Effector CD8-positive, alpha-beta T cell (primary cell): ENCODE measurements around the gene CATSPERE.
"Not testable (repeated sequence)": the region's sequence is repeated elsewhere in the genome, so short reads cannot be mapped to it uniquely, and the experiment has no call there.

Experiments used
- DNase-seq: peaks from one replicate; lab custom pipeline; 2025; lab: John Stamatoyannopoulos, UW

Gene CATSPERE

GRCh38 chr1:244636488-244637259 lies 175.6 kb downstream of the CATSPERE start:
- DNase-seq = no peak

- DNase-seq = no peak
Observed at GRCh38 chr1:244639561-244639960, 178.5 kb downstream of the CATSPERE start.

- no peak for DNase-seq
Observed at GRCh38 chr1:244640917-244641316, 179.8 kb downstream of the CATSPERE start.

GRCh38 chr1:244642526-244642925 lies 181.5 kb downstream of the CATSPERE start:
- no peak for DNase-seq

GRCh38 chr1:244642988-244643387 lies 181.9 kb downstream of the CATSPERE start:
- no peak for DNase-seq

- no peak for DNase-seq
Observed at GRCh38 chr1:244645414-244645813, 184.3 kb downstream of the CATSPERE start.

- DNase-seq = no peak
Observed at GRCh38 chr1:244645890-244646289, 184.8 kb downstream of the CATSPERE start.

- DNase-seq = no peak
Observed at GRCh38 chr1:244647819-244648218, 186.7 kb downstream of the CATSPERE start.

- DNase-seq = no peak
Observed at GRCh38 chr1:244651956-244652622, 191.0 kb downstream of the CATSPERE start.

GRCh38 chr1:244652623-244653438 lies 191.8 kb downstream of the CATSPERE start, which contains the start of gene DESI2:
DESI2 (plus strand) TSS chr1:244653126; CDS start chr1:244653314, 188 bp downstream.
- peak; percentile 96 for DNase-seq

GRCh38 chr1:244653439-244654107 lies 192.5 kb downstream of the CATSPERE start:
- DNase-seq = no peak

GRCh38 chr1:244654108-244655038 lies 193.3 kb downstream of the CATSPERE start:
- no peak for DNase-seq

GRCh38 chr1:244655186-244655585 lies 194.1 kb downstream of the CATSPERE start:
- no peak for DNase-seq

- DNase-seq = no peak
Observed at GRCh38 chr1:244657421-244657820, 196.3 kb downstream of the CATSPERE start.

GRCh38 chr1:244659694-244660093 lies 198.6 kb downstream of the CATSPERE start:
- no peak for DNase-seq

GRCh38 chr1:244660595-244660994 lies 199.5 kb downstream of the CATSPERE start:
- DNase-seq = no peak

GRCh38 chr1:244661569-244662312 lies 200.7 kb downstream of the CATSPERE start:
- DNase-seq = not testable (repeated sequence)

- DNase-seq = no peak
Observed at GRCh38 chr1:244662599-244662998, 201.5 kb downstream of the CATSPERE start.

- DNase-seq = no peak
Observed at GRCh38 chr1:244664353-244664752, 203.3 kb downstream of the CATSPERE start.

- DNase-seq = no peak
Observed at GRCh38 chr1:244665771-244666217, 204.7 kb downstream of the CATSPERE start.
